ENCODE results near the gene ACTR1B.
A peak's percentile ranks its signal among the peaks of the same experiment; 100 is the strongest.

Gene ACTR1B

GRCh38 chr2:97664636-97664970 is 759 bp upstream of the ACTR1B start:
- Histone ChIP-seq H3K36me3 (ENCODE audit: control insufficient read depth, insufficient read depth, low read length) (peaks cover 9% of the 10 kb centered on the region; the same call in 1 of the 2 replicates), H3K27ac (ENCODE audit: low read depth, low read length) (peak overlapping the region; percentile 95), H3K4me1 (ENCODE audit: control insufficient read depth, insufficient read depth, low read length) (peaks cover 22% of the 10 kb centered on the region), H3K9me3 (ENCODE audit: control insufficient read depth, insufficient read depth, low read depth, low read length) (no peaks in the 10 kb centered on the region), H3K4me3 (ENCODE audit: low read depth, low read length) (peak overlapping the region; percentile 73), H3K9ac (ENCODE audit: low read length) (peak overlapping the region; percentile 87), H3K27me3 (ENCODE audit: control insufficient read depth, insufficient read depth, low read length) (no peaks in the 10 kb centered on the region)

- H3K9me3 ChIP-seq (ENCODE audit: control insufficient read depth, insufficient read depth, low read depth, low read length), result no peaks in the 10 kb centered on the region
- peak overlapping the region; percentile 73 for H3K4me3 ChIP-seq (ENCODE audit: low read depth, low read length)
- H3K27ac ChIP-seq (ENCODE audit: low read depth, low read length), result peak overlapping the region; percentile 65; the same call in 1 of the 2 replicates
Measured at GRCh38 chr2:97663626-97663961, 250 bp downstream of the ACTR1B start.

GRCh38 chr2:97662895-97663625 is 784 bp downstream of the ACTR1B start:
- H3K27me3 ChIP-seq (ENCODE audit: control insufficient read depth, insufficient read depth, low read length), result no peaks in the 10 kb centered on the region
- H3K4me3 ChIP-seq (ENCODE audit: low read depth, low read length), result peak overlapping the region; percentile 73
- peaks cover 22% of the 10 kb centered on the region for H3K4me1 ChIP-seq (ENCODE audit: control insufficient read depth, insufficient read depth, low read length)
- H3K27ac ChIP-seq (ENCODE audit: low read depth, low read length), result peak overlapping the region; percentile 65; the same call in 1 of the 2 replicates
- H3K9me3 ChIP-seq (ENCODE audit: control insufficient read depth, insufficient read depth, low read depth, low read length), result no peaks in the 10 kb centered on the region
- H3K9ac ChIP-seq (ENCODE audit: low read length), result peak overlapping the region; percentile 96
- H3K36me3 ChIP-seq (ENCODE audit: control insufficient read depth, insufficient read depth, low read length), result peaks cover 25% of the 10 kb centered on the region

More at GRCh38 chr2:97663626-97663961, 250 bp downstream of the ACTR1B start:
- Histone ChIP-seq H3K4me1 (ENCODE audit: control insufficient read depth, insufficient read depth, low read length) (peaks cover 22% of the 10 kb centered on the region), H3K9ac (ENCODE audit: low read length) (peak overlapping the region; percentile 96), H3K36me3 (ENCODE audit: control insufficient read depth, insufficient read depth, low read length) (peaks cover 19% of the 10 kb centered on the region), H3K27me3 (ENCODE audit: control insufficient read depth, insufficient read depth, low read length) (no peaks in the 10 kb centered on the region)

- H3K27me3 ChIP-seq (ENCODE audit: control insufficient read depth, insufficient read depth, low read length), result no peaks in the 10 kb centered on the region
- H3K27ac ChIP-seq (ENCODE audit: low read depth, low read length), result peak overlapping the region; percentile 65; the same call in 1 of the 2 replicates
- H3K4me1 ChIP-seq (ENCODE audit: control insufficient read depth, insufficient read depth, low read length), result peaks cover 22% of the 10 kb centered on the region
- H3K9ac ChIP-seq (ENCODE audit: low read length), result peak overlapping the region; percentile 96
- peaks cover 31% of the 10 kb centered on the region for H3K36me3 ChIP-seq (ENCODE audit: control insufficient read depth, insufficient read depth, low read length)
- peak overlapping the region; percentile 73 for H3K4me3 ChIP-seq (ENCODE audit: low read depth, low read length)
- H3K9me3 ChIP-seq (ENCODE audit: control insufficient read depth, insufficient read depth, low read depth, low read length), result no peaks in the 10 kb centered on the region
Measured at GRCh38 chr2:97662386-97662894, 1.4 kb downstream of the ACTR1B start.

- no peaks in the 10 kb centered on the region for H3K27me3 ChIP-seq (ENCODE audit: control insufficient read depth, insufficient read depth, low read length)
- no peaks in the 10 kb centered on the region for H3K9me3 ChIP-seq (ENCODE audit: control insufficient read depth, insufficient read depth, low read depth, low read length)
- H3K36me3 ChIP-seq (ENCODE audit: control insufficient read depth, insufficient read depth, low read length), result peaks cover 36% of the 10 kb centered on the region
- H3K4me1 ChIP-seq (ENCODE audit: control insufficient read depth, insufficient read depth, low read length), result peaks cover 22% of the 10 kb centered on the region
- H3K4me3 ChIP-seq (ENCODE audit: low read depth, low read length), result peak overlapping the region; percentile 73; the same call in 1 of the 2 replicates
- peak overlapping the region; percentile 37; the same call in 1 of the 2 replicates for H3K27ac ChIP-seq (ENCODE audit: low read depth, low read length)
- peak overlapping the region; percentile 96 for H3K9ac ChIP-seq (ENCODE audit: low read length)
Measured at GRCh38 chr2:97661927-97662326, 1.9 kb downstream of the ACTR1B start.

GRCh38 chr2:97660775-97661389 is 3.0 kb downstream of the ACTR1B start:
- peaks cover 22% of the 10 kb centered on the region for H3K4me1 ChIP-seq (ENCODE audit: control insufficient read depth, insufficient read depth, low read length)
- peak overlapping the region; percentile 23; the same call in 1 of the 2 replicates for H3K27ac ChIP-seq (ENCODE audit: low read depth, low read length)
- peak overlapping the region; percentile 12 for H3K9ac ChIP-seq (ENCODE audit: low read length)
- H3K4me3 ChIP-seq (ENCODE audit: low read depth, low read length), result no peak overlapping the region
- no peaks in the 10 kb centered on the region for H3K9me3 ChIP-seq (ENCODE audit: control insufficient read depth, insufficient read depth, low read depth, low read length)
- H3K27me3 ChIP-seq (ENCODE audit: control insufficient read depth, insufficient read depth, low read length), result no peaks in the 10 kb centered on the region
- peaks cover 47% of the 10 kb centered on the region for H3K36me3 ChIP-seq (ENCODE audit: control insufficient read depth, insufficient read depth, low read length)

GRCh38 chr2:97660044-97660774 is 3.6 kb downstream of the ACTR1B start:
- Histone ChIP-seq H3K27me3 (ENCODE audit: control insufficient read depth, insufficient read depth, low read length) (no peaks in the 10 kb centered on the region), H3K9ac (ENCODE audit: low read length) (no peak overlapping the region), H3K27ac (ENCODE audit: low read depth, low read length) (no peak overlapping the region), H3K4me1 (ENCODE audit: control insufficient read depth, insufficient read depth, low read length) (peaks cover 22% of the 10 kb centered on the region), H3K36me3 (ENCODE audit: control insufficient read depth, insufficient read depth, low read length) (peaks cover 53% of the 10 kb centered on the region), H3K4me3 (ENCODE audit: low read depth, low read length) (no peak overlapping the region), H3K9me3 (ENCODE audit: control insufficient read depth, insufficient read depth, low read depth, low read length) (no peaks in the 10 kb centered on the region)

- peaks cover 18% of the 10 kb centered on the region for H3K4me1 ChIP-seq (ENCODE audit: control insufficient read depth, insufficient read depth, low read length)
- no peak overlapping the region for H3K27ac ChIP-seq (ENCODE audit: low read depth, low read length)
- H3K9me3 ChIP-seq (ENCODE audit: control insufficient read depth, insufficient read depth, low read depth, low read length), result no peaks in the 10 kb centered on the region
- peaks cover 59% of the 10 kb centered on the region for H3K36me3 ChIP-seq (ENCODE audit: control insufficient read depth, insufficient read depth, low read length)
- H3K27me3 ChIP-seq (ENCODE audit: control insufficient read depth, insufficient read depth, low read length), result no peaks in the 10 kb centered on the region
- no peak overlapping the region for H3K4me3 ChIP-seq (ENCODE audit: low read depth, low read length)
- no peak overlapping the region for H3K9ac ChIP-seq (ENCODE audit: low read length)
Measured at GRCh38 chr2:97659256-97660043, 4.4 kb downstream of the ACTR1B start.

GRCh38 chr2:97658691-97659157 is 5.1 kb downstream of the ACTR1B start:
- Histone ChIP-seq H3K36me3 (ENCODE audit: control insufficient read depth, insufficient read depth, low read length) (peaks cover 67% of the 10 kb centered on the region), H3K27me3 (ENCODE audit: control insufficient read depth, insufficient read depth, low read length) (no peaks in the 10 kb centered on the region), H3K4me1 (ENCODE audit: control insufficient read depth, insufficient read depth, low read length) (peaks cover 18% of the 10 kb centered on the region), H3K9me3 (ENCODE audit: control insufficient read depth, insufficient read depth, low read depth, low read length) (peaks cover 2% of the 10 kb centered on the region; the same call in 1 of the 2 replicates), H3K9ac (ENCODE audit: low read length) (no peak overlapping the region), H3K27ac (ENCODE audit: low read depth, low read length) (no peak overlapping the region), H3K4me3 (ENCODE audit: low read depth, low read length) (no peak overlapping the region)

- H3K27ac ChIP-seq (ENCODE audit: low read depth, low read length), result no peak overlapping the region
- H3K27me3 ChIP-seq (ENCODE audit: control insufficient read depth, insufficient read depth, low read length), result no peaks in the 10 kb centered on the region
- H3K36me3 ChIP-seq (ENCODE audit: control insufficient read depth, insufficient read depth, low read length), result peaks cover 72% of the 10 kb centered on the region
- H3K4me1 ChIP-seq (ENCODE audit: control insufficient read depth, insufficient read depth, low read length), result peaks cover 18% of the 10 kb centered on the region
- peaks cover 4% of the 10 kb centered on the region; the same call in 1 of the 2 replicates for H3K9me3 ChIP-seq (ENCODE audit: control insufficient read depth, insufficient read depth, low read depth, low read length)
- no peak overlapping the region for H3K9ac ChIP-seq (ENCODE audit: low read length)
- H3K4me3 ChIP-seq (ENCODE audit: low read depth, low read length), result no peak overlapping the region
Measured at GRCh38 chr2:97657986-97658690, 5.7 kb downstream of the ACTR1B start.

Data from HUES6 (cell line).